Measurements from ENCODE around the gene EFNA5. TPM values are rescaled to one million over a fixed set of nuclear protein-coding genes. Genes with fewer than 3 reads are reported as not detected.
A peak's percentile ranks its signal among the peaks of the same experiment; 100 is the strongest.

The EFNA5 gene
- total and polyA plus RNA-seq, 10 of the 15 experiments (the other 5 are each of a cell fraction or from before 2014, with no cell fraction given) = 0.19 to 12.6 (median 3.9) TPM

DNA sequence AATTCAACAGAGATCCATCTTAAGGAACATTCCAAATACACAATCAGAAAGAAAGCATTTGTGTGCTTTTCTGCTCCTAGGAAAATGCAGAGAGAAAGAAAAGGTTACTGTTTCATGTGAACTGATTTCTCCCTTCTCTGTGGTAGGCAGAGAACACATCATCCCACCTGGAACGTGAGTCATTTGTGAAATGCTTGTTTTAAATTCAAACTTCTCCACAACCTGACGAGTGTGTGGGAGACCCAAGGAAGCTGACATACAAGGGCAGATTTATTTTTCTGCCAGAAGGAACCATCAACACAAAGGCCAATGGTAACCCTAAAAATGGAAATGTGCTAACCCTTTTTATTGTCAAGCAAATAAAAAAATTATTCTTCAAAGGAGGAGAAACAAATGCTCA lies 156.4 kb downstream of the EFNA5 start:
- peak overlapping the region; percentile 16 for H3K27ac ChIP-seq (ENCODE audit: control insufficient read depth, insufficient read depth)
- peaks cover 10% of the 10 kb centered on the region for H3K4me1 ChIP-seq (ENCODE audit: control insufficient read depth, insufficient read depth, low read length)
- no peak overlapping the region; the same call in 1 of the 2 replicates for H2AFZ ChIP-seq (ENCODE audit: control insufficient read depth, low read depth, low read length)
- no peak overlapping the region for H3K9ac ChIP-seq (ENCODE audit: control insufficient read depth, insufficient read depth, low read length)
- SMC1A ChIA-PET (ENCODE audit: uncharacterized antibody, unreplicated experiment) = interaction anchor here (0.7 to 4.2 kb wide), 5 partner anchors 10 to 67 kb away, joined by 3 to 21 read pairs (median 4); no protein-coding TSS in a partner anchor
- TF ChIP-seq MXI1 (IDR thresholded peaks at IDR 0.05; ENCODE audit: low read depth, low read length) = no peak
- TF ChIP-seq HCFC1 (IDR thresholded peaks at IDR 0.05; ENCODE audit: low read length) = no peak
- TF ChIP-seq SKIL (IDR thresholded peaks at IDR 0.05; ENCODE audit: low read depth, poor library complexity, severe bottlenecking) = no peak
- peak; percentile 55; the same call in 1 of the 2 replicates for TF ChIP-seq NFIC (IDR thresholded peaks at IDR 0.05; ENCODE audit: low read depth, low read length)
- TF ChIP-seq SREBF1 (IDR thresholded peaks at IDR 0.05; ENCODE audit: low read length) = no peak
- peak in 1 of 2 experiments; percentile 16; a peak in 1 of 4 replicates for TF ChIP-seq IKZF2 (IDR thresholded peaks at IDR 0.05)
- TF ChIP-seq EED (IDR thresholded peaks at IDR 0.05; ENCODE audit: low read depth) = peak; percentile 48; the same call in 1 of the 2 replicates
- peak; percentile 24; the same call in 1 of the 2 replicates for TF ChIP-seq TCF3 (IDR thresholded peaks at IDR 0.05; ENCODE audit: borderline replicate concordance, insufficient read depth, low read depth, low read length)
- TF ChIP-seq JUNB (IDR thresholded peaks at IDR 0.05) = peak; percentile 55
- TF ChIP-seq, protein P1, sequence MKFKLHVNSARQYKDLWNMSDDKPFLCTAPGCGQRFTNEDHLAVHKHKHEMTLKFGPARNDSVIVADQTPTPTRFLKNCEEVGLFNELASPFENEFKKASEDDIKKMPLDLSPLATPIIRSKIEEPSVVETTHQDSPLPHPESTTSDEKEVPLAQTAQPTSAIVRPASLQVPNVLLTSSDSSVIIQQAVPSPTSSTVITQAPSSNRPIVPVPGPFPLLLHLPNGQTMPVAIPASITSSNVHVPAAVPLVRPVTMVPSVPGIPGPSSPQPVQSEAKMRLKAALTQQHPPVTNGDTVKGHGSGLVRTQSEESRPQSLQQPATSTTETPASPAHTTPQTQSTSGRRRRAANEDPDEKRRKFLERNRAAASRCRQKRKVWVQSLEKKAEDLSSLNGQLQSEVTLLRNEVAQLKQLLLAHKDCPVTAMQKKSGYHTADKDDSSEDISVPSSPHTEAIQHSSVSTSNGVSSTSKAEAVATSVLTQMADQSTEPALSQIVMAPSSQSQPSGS (IDR thresholded peaks at IDR 0.05; ENCODE audit: low read length) = peak; percentile 26; the same call in 1 of the 2 replicates
- TF ChIP-seq RUNX3 (IDR thresholded peaks at IDR 0.05; ENCODE audit: low read length) = 0 out of 2 replicates have a peak, but pooled peaks have one; percentile 20
- TF ChIP-seq ZBTB4 (CRISPR knock-in tag; IDR thresholded peaks at IDR 0.05) = no peak
- TF ChIP-seq ELK1 (IDR thresholded peaks at IDR 0.05; ENCODE audit: low read depth, low read length) = no peak
- peak overlapping the region; percentile 47 for H3K4me2 ChIP-seq (ENCODE audit: control insufficient read depth, insufficient read depth)
- in situ Hi-C loops (cut with MboI) = no loop called here
- H3K36me3 ChIP-seq (ENCODE audit: control insufficient read depth in 2 of 2, insufficient read depth in 2 of 2, low read length in 1 of 2) = no peaks in the 10 kb centered on the region
- no TSS peak for BruUV-seq (replicated peaks)
- no peaks in the 10 kb centered on the region for H4K20me1 ChIP-seq (ENCODE audit: control insufficient read depth, insufficient read depth)
- H3K79me2 ChIP-seq (ENCODE audit: control insufficient read depth, insufficient read depth, low read length) = peaks cover 22% of the 10 kb centered on the region
- CTCF ChIA-PET = interaction anchor here (0.7 to 1.0 kb wide), 2 partner anchors 10 to 54 kb away, joined by 3 to 5 read pairs; no protein-coding TSS in a partner anchor
- ATAC-seq = no peak
- intact Hi-C loops (cut with micrococcal nuclease; ENCODE audit: unreplicated experiment) = no loop called here
- DNase-seq (ENCODE audit: low read depth, low spot score) = no peak
- no peaks in the 10 kb centered on the region for H3K9me3 ChIP-seq (replicated peaks; ENCODE audit: control insufficient read depth, insufficient read depth, low read length)
- WGBS (ENCODE audit: insufficient coverage, insufficient replicate concordance, low lambda C conversion rate, missing lambda C conversion rate) = 0% methylated on average over 2 of the region's 2 CpGs
- H3K4me3 ChIP-seq = no peak overlapping the region
- POLR2A ChIA-PET = no interaction called here
- H3K27me3 ChIP-seq (replicated peaks in 1 of 2; ENCODE audit: control insufficient read depth in 2 of 2, insufficient read depth in 2 of 2, low read length in 1 of 2) = no peaks in the 10 kb centered on the region
- FAIRE-seq = no peak
- RAD21 ChIA-PET (ENCODE audit: unreplicated experiment) = interaction anchor here (3.0 kb wide), 1 partner anchor 57 kb away, joined by 11 read pairs; no protein-coding TSS in a partner anchor
